Astrocyte of the cerebellum (primary cell): ENCODE measurements around the gene CFAP157.

ENCODE experiments used
- DNase-seq: peaks from one replicate; pipeline ENCODE4 v3.0.0-alpha.2; 2011; ENCODE audit warnings: low read depth
- H3K4me3 ChIP-seq: 2 replicates; pipeline ENCODE4 v1.5.1; 2011; ENCODE audit warnings: mild to moderate bottlenecking, low read depth, low read length, moderate library complexity
- CTCF ChIP-seq: IDR thresholded peaks from 2 replicates; pipeline ENCODE4 v1.5.1; 2012; ENCODE audit warnings: low read length, low read depth, moderate library complexity, mild to moderate bottlenecking; ENCODE audit errors: missing control alignments
- in situ Hi-C: cut with HindIII; loops from 2 replicates; pipeline ENCODE4 v1.10.0; 2017; ENCODE audit warnings: low sequenced_read_pairs

CFAP157 gene

GRCh38 chr9:127731938-127732337 is 25.1 kb downstream of the CFAP157 start:
- no peak for TF ChIP-seq CTCF
- in situ Hi-C loops, result no loop called here
- H3K4me3 ChIP-seq, result no peak overlapping the region
- no peak for DNase-seq

GRCh38 chr9:127732444-127732843 is 25.7 kb downstream of the CFAP157 start:
- no peak for DNase-seq
- in situ Hi-C loops, result no loop called here
- TF ChIP-seq CTCF, result no peak
- no peak overlapping the region for H3K4me3 ChIP-seq

- DNase-seq, result no peak
- in situ Hi-C loops, result no loop called here
- no peak overlapping the region for H3K4me3 ChIP-seq
- no peak for TF ChIP-seq CTCF
Observed at GRCh38 chr9:127733614-127734013, 26.8 kb downstream of the CFAP157 start.

GRCh38 chr9:127734247-127734746 is 27.5 kb downstream of the CFAP157 start:
- no peak for DNase-seq
- in situ Hi-C loops, result no loop called here
- H3K4me3 ChIP-seq, result peak overlapping the region; percentile 64
- no peak for TF ChIP-seq CTCF

- in situ Hi-C loops, result no loop called here
- peak; percentile 91 for DNase-seq
- TF ChIP-seq CTCF, result peak; percentile 90
- H3K4me3 ChIP-seq, result peak within 1 kb of the TSS; percentile 64
Observed at GRCh38 chr9:127734747-127735529, 28.1 kb downstream of the CFAP157 start, which contains the start of gene TOR2A. TSS of gene TOR2A (minus strand) at chr9:127735294. CDS start at chr9:127735270, 24 bp downstream.

- no peak for DNase-seq
- no peak for TF ChIP-seq CTCF
- in situ Hi-C loops, result no loop called here
- H3K4me3 ChIP-seq, result no peak overlapping the region
Observed at GRCh38 chr9:127735530-127736185, 28.9 kb downstream of the CFAP157 start.
